NT2/D1 (cell line): Measurements from ENCODE around the gene GOLGA8B.

Experiments
- SUZ12 ChIP-seq: IDR thresholded peaks from 2 replicates; pipeline ENCODE4 v1.6.1; 2011; ENCODE audit not compliant: insufficient read length, insufficient read depth; ENCODE audit errors: extremely low read depth
- YY1 ChIP-seq: IDR thresholded peaks from 2 replicates; pipeline ENCODE4 v1.6.1; 2011; ENCODE audit not compliant: insufficient read length, insufficient read depth
- ZNF274 ChIP-seq: IDR thresholded peaks from 2 replicates; pipeline ENCODE4 v1.6.1; 2011; ENCODE audit warnings: mild to moderate bottlenecking, low read depth, low read length

DNA sequence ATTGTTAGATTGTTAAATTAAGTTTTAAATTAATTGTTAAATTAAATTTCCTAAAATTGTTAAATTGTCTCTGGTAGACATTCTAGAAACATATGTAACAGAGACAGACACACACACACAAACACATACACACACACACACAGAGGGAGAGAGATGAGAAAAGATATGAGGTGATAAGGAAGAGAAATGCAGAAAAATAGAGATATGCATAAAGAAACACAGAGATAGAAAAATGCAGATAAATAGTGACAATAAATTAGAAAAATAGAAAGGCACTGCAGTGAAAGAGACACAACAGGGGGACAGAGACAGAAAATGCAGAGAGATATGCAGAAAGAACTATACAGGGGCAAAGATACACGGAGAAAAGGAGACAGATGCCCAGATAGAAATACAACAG lies 25.1 kb upstream of the GOLGA8B start:
- TF ChIP-seq ZNF274 (no peak), YY1 (no peak), SUZ12 (no peak)
